ENCODE results near the gene SMURF1.

SMURF1 gene

GRCh38 chr7:99004216-99004615, 139.7 kb downstream of the SMURF1 start:
- no peak for TF ChIP-seq CTCF (IDR thresholded peaks at IDR 0.05; ENCODE audit: low read depth, low read length, missing control alignments)
- no peak overlapping the region for H3K4me3 ChIP-seq (replicated peaks; ENCODE audit: low read depth, low read length)
- DNase-seq (ENCODE audit: extremely low read depth, low read depth) = no peak

- DNase-seq (ENCODE audit: extremely low read depth, low read depth) = no peak
- H3K4me3 ChIP-seq (replicated peaks; ENCODE audit: low read depth, low read length) = no peak overlapping the region
- TF ChIP-seq CTCF (IDR thresholded peaks at IDR 0.05; ENCODE audit: low read depth, low read length, missing control alignments) = no peak
Observed at GRCh38 chr7:99003419-99003818, 140.5 kb downstream of the SMURF1 start.

- TF ChIP-seq CTCF (IDR thresholded peaks at IDR 0.05; ENCODE audit: low read depth, low read length, missing control alignments) = no peak
- no peak for DNase-seq (ENCODE audit: extremely low read depth, low read depth)
Observed at GRCh38 chr7:99002827-99003212, 141.1 kb downstream of the SMURF1 start.

GRCh38 chr7:99002148-99002826, 141.6 kb downstream of the SMURF1 start:
- no peak for TF ChIP-seq CTCF (IDR thresholded peaks at IDR 0.05; ENCODE audit: low read depth, low read length, missing control alignments)
- no peak overlapping the region for H3K4me3 ChIP-seq (replicated peaks; ENCODE audit: low read depth, low read length)
- no peak for DNase-seq (ENCODE audit: extremely low read depth, low read depth)

More at GRCh38 chr7:99002827-99003212, 141.1 kb downstream of the SMURF1 start:
- no peak overlapping the region for H3K4me3 ChIP-seq (replicated peaks; ENCODE audit: low read depth, low read length)

- H3K4me3 ChIP-seq (replicated peaks; ENCODE audit: low read depth, low read length) = no peak overlapping the region
- DNase-seq (ENCODE audit: extremely low read depth, low read depth) = no peak
- TF ChIP-seq CTCF (IDR thresholded peaks at IDR 0.05; ENCODE audit: low read depth, low read length, missing control alignments) = no peak
Observed at GRCh38 chr7:99001482-99002147, 142.3 kb downstream of the SMURF1 start.

- TF ChIP-seq CTCF (IDR thresholded peaks at IDR 0.05; ENCODE audit: low read depth, low read length, missing control alignments) = no peak
- no peak for DNase-seq (ENCODE audit: extremely low read depth, low read depth)
Observed at GRCh38 chr7:99000904-99001465, 142.9 kb downstream of the SMURF1 start.

More at GRCh38 chr7:99000904-99001465, 142.9 kb downstream of the SMURF1 start:
- H3K4me3 ChIP-seq (replicated peaks; ENCODE audit: low read depth, low read length) = no peak overlapping the region
